Vagina (tissue), 2 donors: ENCODE results near the gene ZMYM2. TPM values are rescaled to one million over a fixed set of nuclear protein-coding genes. Genes with fewer than 3 reads are reported as not detected.

Experiments
- DNase-seq, 2 donors: peaks; one replicate each; pipeline ENCODE4 v3.0.0-alpha.2; 2017; ENCODE audit errors: extremely low spot score in 2 of 2
- H3K27ac ChIP-seq: fragments of 200-600 bp; sonication (generic); one replicate; pipeline ENCODE4 v1.5.1; 2019
- H3K27me3 ChIP-seq: fragments of 200-600 bp; sonication (generic); one replicate; pipeline ENCODE4 v1.5.1; 2019
- H3K36me3 ChIP-seq, 2 donors: fragments of 200-600 bp; sonication (generic); one replicate each; pipeline ENCODE4 v1.5.1; 2017 to 2019
- H3K4me1 ChIP-seq: fragments of 200-600 bp; sonication (generic); one replicate; pipeline ENCODE4 v1.5.1; 2019
- H3K4me3 ChIP-seq, 2 donors: fragments of 200-600 bp; sonication (generic); 1 replicate in 1 of 2; 2 replicates in 1 of 2; pipeline ENCODE4 v1.5.1; 2016 to 2019
- H3K9me3 ChIP-seq: fragments of 200-600 bp; sonication (generic); one replicate; pipeline ENCODE4 v1.5.1; 2019
- CTCF ChIP-seq, 3 experiments: fragments of 450-650 bp in 2 of 3; fragments of 200-600 bp in 1 of 3; sonication (generic) in 1 of 3; IDR thresholded peaks; one replicate each; pipeline ENCODE4 v1.5.1; 2017 to 2019; ENCODE audit warnings: antibody characterized with exemption in 3 of 3, mild to moderate bottlenecking in 2 of 3, moderate library complexity in 2 of 3
- POLR2A ChIP-seq, 2 donors: fragments of 450-650 bp; IDR thresholded peaks; one replicate each; pipeline ENCODE4 v1.6.1; 2017; ENCODE audit warnings: antibody characterized with exemption in 2 of 2, mild to moderate bottlenecking in 2 of 2, moderate library complexity in 2 of 2
- POLR2AphosphoS5 ChIP-seq, 2 donors: sonication (generic); formaldehyde crosslinking; IDR thresholded peaks; one replicate each; pipeline ENCODE4 v1.9.0; 2017; ENCODE audit warnings: antibody characterized with exemption in 2 of 2, mild to moderate bottlenecking in 2 of 2, low read depth in 1 of 2; ENCODE audit not compliant: insufficient read depth in 1 of 2
- intact Hi-C: fragments of 100-400 bp; cut with DNase I; formaldehyde crosslinking; loops from one replicate; pipeline ENCODE4 v1.15.1; 2023
- total RNA-seq: library from RNA; depleted of rRNA; stranded (reverse); fragments of >200 nt; gene quantifications from one replicate; pipeline ENCODE4 v1.2.3, GENCODE V29; 2016

The ZMYM2 gene
- total RNA-seq, 1 donor from 2014 or later = 80.8 TPM

GRCh38 chr13:20093951-20094350, 135.4 kb downstream of the ZMYM2 start:
- no peaks in the 10 kb centered on the region for H3K27me3 ChIP-seq
- no peaks in the 10 kb centered on the region for H3K36me3 ChIP-seq
- H3K4me3 ChIP-seq = no peak overlapping the region
- H3K27ac ChIP-seq = no peak overlapping the region
- intact Hi-C loops = no loop called here
- H3K9me3 ChIP-seq = no peaks in the 10 kb centered on the region
- H3K4me1 ChIP-seq = no peaks in the 10 kb centered on the region
- DNase-seq = no peak
- TF ChIP-seq POLR2AphosphoS5 (IDR thresholded peaks at IDR 0.05; ENCODE audit: insufficient read depth in 1 of 2, low read depth in 1 of 2) (no peak), CTCF (IDR thresholded peaks at IDR 0.05) (no peak), POLR2A (IDR thresholded peaks at IDR 0.05) (no peak)

- Histone ChIP-seq H3K4me1 (no peaks in the 10 kb centered on the region), H3K4me3 (no peak overlapping the region), H3K36me3 (no peaks in the 10 kb centered on the region), H3K27me3 (no peaks in the 10 kb centered on the region), H3K9me3 (no peaks in the 10 kb centered on the region), H3K27ac (no peak overlapping the region)
- intact Hi-C loops = no loop called here
- TF ChIP-seq POLR2A (IDR thresholded peaks at IDR 0.05) (no peak), POLR2AphosphoS5 (IDR thresholded peaks at IDR 0.05; ENCODE audit: insufficient read depth in 1 of 2, low read depth in 1 of 2) (no peak), CTCF (IDR thresholded peaks at IDR 0.05) (no peak)
- DNase-seq = no peak
Observed at GRCh38 chr13:20099319-20099718, 140.8 kb downstream of the ZMYM2 start.

GRCh38 chr13:20101467-20102316, 143.2 kb downstream of the ZMYM2 start:
- no peak overlapping the region for H3K4me3 ChIP-seq
- no peaks in the 10 kb centered on the region for H3K4me1 ChIP-seq
- no peaks in the 10 kb centered on the region for H3K9me3 ChIP-seq
- intact Hi-C loops = no loop called here
- no peak for DNase-seq
- no peak for TF ChIP-seq CTCF (IDR thresholded peaks at IDR 0.05)
- no peak for TF ChIP-seq POLR2AphosphoS5 (IDR thresholded peaks at IDR 0.05; ENCODE audit: insufficient read depth in 1 of 2, low read depth in 1 of 2)
- TF ChIP-seq POLR2A (IDR thresholded peaks at IDR 0.05) = no peak
- no peak overlapping the region for H3K27ac ChIP-seq
- H3K36me3 ChIP-seq = no peaks in the 10 kb centered on the region
- H3K27me3 ChIP-seq = no peaks in the 10 kb centered on the region

- no peak for DNase-seq
- intact Hi-C loops = no loop called here
- Histone ChIP-seq H3K9me3 (no peaks in the 10 kb centered on the region), H3K36me3 (no peaks in the 10 kb centered on the region), H3K27me3 (no peaks in the 10 kb centered on the region), H3K27ac (no peak overlapping the region), H3K4me3 (no peak overlapping the region), H3K4me1 (no peaks in the 10 kb centered on the region)
- no peak for TF ChIP-seq POLR2AphosphoS5 (IDR thresholded peaks at IDR 0.05; ENCODE audit: insufficient read depth in 1 of 2, low read depth in 1 of 2)
- no peak for TF ChIP-seq CTCF (IDR thresholded peaks at IDR 0.05)
- no peak for TF ChIP-seq POLR2A (IDR thresholded peaks at IDR 0.05)
Observed at GRCh38 chr13:20102525-20103180, 144.1 kb downstream of the ZMYM2 start.
